Measurements from ENCODE around the gene EFCAB6.

EFCAB6 gene

GRCh38 chr22:43829904-43830851 is 18.1 kb upstream of the EFCAB6 start:
- DNase-seq: peak; percentile 34

- DNase-seq: no peak
Measured at GRCh38 chr22:43828998-43829782, 17.1 kb upstream of the EFCAB6 start.

- DNase-seq: no peak
Measured at GRCh38 chr22:43828725-43828997, 16.6 kb upstream of the EFCAB6 start.

- no peak for DNase-seq
Measured at GRCh38 chr22:43827926-43828724, 16.0 kb upstream of the EFCAB6 start.

- no peak for DNase-seq
Measured at GRCh38 chr22:43827003-43827735, 15.1 kb upstream of the EFCAB6 start.

GRCh38 chr22:43826142-43827002 is 14.3 kb upstream of the EFCAB6 start:
- no peak for DNase-seq

GRCh38 chr22:43825651-43826050 is 13.5 kb upstream of the EFCAB6 start:
- no peak for DNase-seq

GRCh38 chr22:43824724-43825420 is 12.8 kb upstream of the EFCAB6 start:
- DNase-seq: no peak

GRCh38 chr22:43823911-43824665 is 12.0 kb upstream of the EFCAB6 start:
- no peak for DNase-seq

GRCh38 chr22:43823353-43823908 is 11.3 kb upstream of the EFCAB6 start:
- DNase-seq: peak; percentile 46

GRCh38 chr22:43821606-43822425 is 9.7 kb upstream of the EFCAB6 start:
- no peak for DNase-seq

- no peak for DNase-seq
Measured at GRCh38 chr22:43820651-43821305, 8.7 kb upstream of the EFCAB6 start.

GRCh38 chr22:43819931-43820640 is 8.0 kb upstream of the EFCAB6 start:
- DNase-seq: no peak

GRCh38 chr22:43819421-43819921 is 7.4 kb upstream of the EFCAB6 start:
- no peak for DNase-seq

GRCh38 chr22:43818981-43819380 is 6.9 kb upstream of the EFCAB6 start:
- no peak for DNase-seq

- no peak for DNase-seq
Measured at GRCh38 chr22:43817402-43817801, 5.3 kb upstream of the EFCAB6 start.

GRCh38 chr22:43814264-43814663 is 2.2 kb upstream of the EFCAB6 start:
- no peak for DNase-seq

All from DMS79 (cell line).